ENCODE results near the gene TMEM123.
"Not testable (repeated sequence)": the region's sequence is repeated elsewhere in the genome, so short reads cannot be mapped to it uniquely, and the experiment has no call there.

Gene TMEM123

GRCh38 chr11:102377891-102378290, 74.7 kb downstream of the TMEM123 start:
- TF ChIP-seq POLR2A (IDR thresholded peaks at IDR 0.05; ENCODE audit: low read depth, low read length), result no peak
- no peak for FAIRE-seq
- no peak for DNase-seq (ENCODE audit: insufficient read length, low spot score)

GRCh38 chr11:102375720-102376399, 76.7 kb downstream of the TMEM123 start:
- TF ChIP-seq POLR2A (IDR thresholded peaks at IDR 0.05; ENCODE audit: low read depth, low read length), result no peak
- FAIRE-seq, result no peak
- no peak for DNase-seq (ENCODE audit: insufficient read length, low spot score)

GRCh38 chr11:102374633-102375424, 77.7 kb downstream of the TMEM123 start:
- FAIRE-seq; DNase-seq (ENCODE audit: insufficient read length, low spot score): not testable (repeated sequence)

GRCh38 chr11:102368472-102368871, 84.1 kb downstream of the TMEM123 start:
- FAIRE-seq, result no peak
- no peak for TF ChIP-seq POLR2A (IDR thresholded peaks at IDR 0.05; ENCODE audit: low read depth, low read length)
- no peak for DNase-seq (ENCODE audit: insufficient read length, low spot score)

GRCh38 chr11:102367364-102367763, 85.2 kb downstream of the TMEM123 start:
- FAIRE-seq (no peak), DNase-seq (ENCODE audit: insufficient read length, low spot score) (no peak)

GRCh38 chr11:102364991-102365390, 87.6 kb downstream of the TMEM123 start:
- no peak for DNase-seq (ENCODE audit: insufficient read length, low spot score)
- no peak for TF ChIP-seq POLR2A (IDR thresholded peaks at IDR 0.05; ENCODE audit: low read depth, low read length)
- no peak for FAIRE-seq

More at GRCh38 chr11:102367364-102367763, 85.2 kb downstream of the TMEM123 start:
- TF ChIP-seq POLR2A (IDR thresholded peaks at IDR 0.05; ENCODE audit: low read depth, low read length), result no peak

- DNase-seq (ENCODE audit: insufficient read length, low spot score), result no peak
- no peak for FAIRE-seq
These were observed 91.2 kb downstream of the TMEM123 start for GRCh38 chr11:102361086-102362031.

GRCh38 chr11:102360681-102361080, 91.9 kb downstream of the TMEM123 start:
- FAIRE-seq, result no peak
- no peak for TF ChIP-seq POLR2A (IDR thresholded peaks at IDR 0.05; ENCODE audit: low read depth, low read length)
- no peak for DNase-seq (ENCODE audit: insufficient read length, low spot score)

More at GRCh38 chr11:102361086-102362031, 91.2 kb downstream of the TMEM123 start:
- no peak for TF ChIP-seq POLR2A (IDR thresholded peaks at IDR 0.05; ENCODE audit: low read depth, low read length)

GRCh38 chr11:102359372-102359771, 93.2 kb downstream of the TMEM123 start:
- TF ChIP-seq POLR2A (IDR thresholded peaks at IDR 0.05; ENCODE audit: low read depth, low read length), result no peak
- FAIRE-seq (no peak), DNase-seq (ENCODE audit: insufficient read length, low spot score) (no peak)

GRCh38 chr11:102357116-102357515, 95.4 kb downstream of the TMEM123 start:
- no peak for TF ChIP-seq POLR2A (IDR thresholded peaks at IDR 0.05; ENCODE audit: low read depth, low read length)
- DNase-seq (ENCODE audit: insufficient read length, low spot score), result no peak
- no peak for FAIRE-seq

GRCh38 chr11:102347462-102348370, 104.8 kb downstream of the TMEM123 start:
- DNase-seq (ENCODE audit: insufficient read length, low spot score), result no peak
- TF ChIP-seq POLR2A (IDR thresholded peaks at IDR 0.05; ENCODE audit: low read depth, low read length), result peak; percentile 12; the same call in 1 of the 2 replicates
- peak; percentile 78 for FAIRE-seq

GRCh38 chr11:102346748-102347461, 105.7 kb downstream of the TMEM123 start, which contains the start of gene BIRC2:
Gene BIRC2 (plus strand): TSS chr11:102347214. CDS start chr11:102349855, 2,641 bp downstream.
- peak; percentile 53 for TF ChIP-seq POLR2A (IDR thresholded peaks at IDR 0.05; ENCODE audit: low read depth, low read length)
- FAIRE-seq, result peak; percentile 68
- peak; percentile 31 for DNase-seq (ENCODE audit: insufficient read length, low spot score)

Data from H54 (cell line).